Myocyte (in vitro differentiated cells): ENCODE results near the gene TEC. TPM values are rescaled to one million over a fixed set of nuclear protein-coding genes. Genes with fewer than 3 reads are reported as not detected.
"Not testable (repeated sequence)": the region's sequence is repeated elsewhere in the genome, so short reads cannot be mapped to it uniquely, and the experiment has no call there.

Experiments
- DNase-seq: peaks from one replicate; pipeline ENCODE4 v3.0.0-alpha.2; 2012; ENCODE audit warnings: low read depth
- total RNA-seq: library from RNA; depleted of rRNA; stranded (reverse); fragments of >200 nt; gene quantifications from 2 replicates; pipeline ENCODE4 v1.2.3, GENCODE V29; 2014

The TEC gene
- total RNA-seq, 1 donor from 2014 or later: 3.0 TPM

DNA sequence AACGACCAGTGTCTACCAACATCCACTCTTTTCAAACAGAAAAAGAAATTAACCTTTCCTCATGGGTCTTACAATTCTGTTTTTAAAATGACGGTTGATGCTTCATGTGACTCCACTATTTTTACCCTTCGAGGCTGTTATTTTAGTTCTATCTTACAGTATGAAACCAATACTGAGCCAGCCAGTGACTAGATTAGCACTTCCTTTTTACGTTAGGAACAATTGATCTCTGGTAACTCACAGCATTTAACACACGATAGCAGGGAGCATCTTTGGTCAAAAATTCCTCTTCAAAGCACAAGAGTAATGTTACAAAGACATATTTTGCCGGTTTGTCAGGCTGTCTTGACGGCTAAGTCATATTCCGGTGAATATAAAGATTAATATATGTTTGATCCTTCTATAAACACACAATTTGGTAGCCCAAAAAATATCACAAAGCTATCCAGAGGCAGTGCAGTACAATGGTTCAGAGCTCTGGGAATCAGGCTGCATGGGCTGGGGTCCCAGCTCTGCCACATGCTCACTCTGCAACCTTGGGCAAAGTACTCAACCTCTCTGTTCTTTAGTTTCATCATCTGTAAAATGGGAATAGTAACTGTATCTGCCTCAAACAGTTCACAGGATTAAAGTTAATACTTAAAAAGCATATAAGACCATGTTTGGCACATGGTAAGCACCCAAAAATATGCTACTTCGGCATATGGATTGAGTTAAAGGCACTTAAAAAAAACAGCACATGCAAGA lies 72.7 kb downstream of the TEC start:
- DNase-seq: no peak

DNA sequence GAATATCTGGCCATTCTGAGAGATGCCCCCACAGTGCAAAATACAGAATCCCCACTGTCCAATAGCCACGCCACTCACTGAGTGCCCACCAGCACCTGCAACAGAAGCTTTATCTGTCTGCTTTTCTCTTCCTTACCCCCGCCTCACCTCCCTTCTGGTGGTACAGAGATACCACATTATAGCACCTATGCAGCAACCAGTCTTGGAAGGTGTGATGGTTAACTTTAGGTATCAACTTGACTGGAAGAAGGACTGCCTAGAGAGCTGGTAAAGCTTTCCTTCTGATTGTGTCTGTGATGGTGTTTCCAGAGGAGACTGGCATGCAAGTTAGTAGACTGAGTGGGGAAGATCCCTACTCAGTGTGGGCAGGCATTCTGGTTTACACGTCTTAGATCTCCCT lies 73.8 kb downstream of the TEC start:
- DNase-seq: no peak

DNA sequence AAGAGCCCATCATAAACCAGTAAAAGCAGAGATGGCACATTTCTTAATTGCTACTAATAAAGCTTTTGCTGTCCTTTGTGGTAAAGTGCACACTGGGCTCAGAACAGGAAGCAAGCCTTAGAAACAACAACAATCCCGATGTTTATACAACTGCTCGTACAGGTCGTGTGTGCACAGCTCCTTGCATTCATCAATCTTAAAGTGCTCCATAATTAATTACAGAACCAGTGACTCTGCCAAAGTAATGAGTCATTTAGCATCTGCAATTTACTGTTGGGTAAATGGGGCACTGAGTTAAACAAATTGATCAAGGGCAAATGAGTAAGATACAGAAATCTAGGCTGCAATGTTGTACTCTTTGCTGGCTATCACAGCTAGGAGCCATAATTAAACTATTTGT lies 74.3 kb downstream of the TEC start:
- DNase-seq: peak; percentile 13

DNA sequence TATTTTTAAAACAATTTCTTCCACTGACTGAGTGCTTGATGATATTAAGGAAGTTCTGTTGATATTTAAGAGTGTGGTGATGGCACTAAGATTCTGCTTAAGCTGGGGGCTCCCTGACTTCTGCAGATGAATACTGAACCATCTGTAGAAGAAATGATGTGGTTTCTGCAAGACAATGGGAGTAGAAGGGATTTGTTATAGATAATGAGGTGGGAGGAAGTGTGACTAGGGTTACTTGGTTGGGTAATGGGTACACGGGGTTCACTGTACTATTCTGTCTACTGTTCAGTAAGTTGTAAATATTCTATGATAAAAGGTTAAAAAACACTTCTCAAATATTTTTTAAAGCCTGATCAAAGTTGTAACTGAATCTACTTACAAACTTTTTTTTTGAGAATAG lies 74.7 kb downstream of the TEC start:
- DNase-seq: no peak

DNA sequence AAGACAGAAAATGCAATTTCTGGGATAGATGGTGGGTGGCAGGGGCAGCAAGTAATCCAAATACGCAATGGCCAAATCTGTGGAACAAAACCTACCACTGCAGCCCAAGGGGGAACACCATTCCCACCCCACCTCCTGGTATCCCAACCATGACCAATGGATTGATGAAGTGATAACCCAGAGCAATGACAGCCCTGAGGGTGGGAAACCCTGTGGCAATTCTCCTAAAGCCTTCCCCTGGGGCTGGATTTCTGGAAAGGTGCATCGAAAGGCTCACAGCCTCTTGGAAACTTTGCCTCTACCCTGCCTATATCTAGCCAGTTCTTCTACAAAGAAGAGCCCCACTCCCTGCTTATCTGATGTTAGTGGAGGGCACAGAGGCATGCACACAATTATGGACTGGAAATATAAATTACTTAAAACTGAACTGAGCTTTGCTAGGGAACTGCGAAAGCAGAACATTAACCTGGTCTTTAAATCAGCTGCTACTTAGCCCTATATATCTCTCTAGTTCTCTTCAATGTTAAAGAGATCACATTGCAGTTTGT lies 75.6 kb downstream of the TEC start:
- no peak for DNase-seq

DNA sequence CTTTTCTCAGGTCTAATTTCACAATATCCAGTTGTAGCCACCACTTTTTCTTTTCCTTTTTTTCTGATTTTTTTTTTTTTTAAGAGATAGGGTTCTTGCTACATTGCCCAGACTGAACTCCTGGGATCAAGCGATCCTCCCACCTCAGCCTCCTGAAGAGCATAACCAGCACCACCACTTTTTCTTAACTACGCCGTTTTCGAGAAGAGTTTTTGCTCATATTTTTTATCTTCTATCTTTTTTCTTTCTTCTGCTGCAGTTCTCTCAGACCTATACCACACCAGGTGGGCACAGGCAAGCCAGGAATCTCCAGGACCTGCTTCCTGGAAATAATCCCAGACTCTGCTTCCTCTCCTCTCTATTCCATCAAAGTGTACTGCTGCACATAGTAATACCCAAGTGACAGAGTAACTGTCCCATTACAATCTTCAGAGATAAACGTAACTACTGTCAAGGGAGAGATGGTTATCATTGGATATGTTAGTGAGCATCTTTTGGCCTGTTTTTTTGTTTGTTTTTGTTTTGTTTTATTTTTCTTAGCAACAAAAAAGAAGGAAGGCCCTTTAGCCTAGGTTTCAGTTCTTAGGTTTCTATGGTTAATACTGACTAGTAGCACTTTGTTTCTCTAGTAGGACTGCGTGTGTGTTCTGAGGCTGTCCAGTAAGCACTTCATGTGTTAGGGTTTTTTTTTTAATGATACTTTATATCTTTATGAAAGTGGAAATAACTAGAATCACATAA lies 76.4 kb downstream of the TEC start:
- DNase-seq: no peak

DNA sequence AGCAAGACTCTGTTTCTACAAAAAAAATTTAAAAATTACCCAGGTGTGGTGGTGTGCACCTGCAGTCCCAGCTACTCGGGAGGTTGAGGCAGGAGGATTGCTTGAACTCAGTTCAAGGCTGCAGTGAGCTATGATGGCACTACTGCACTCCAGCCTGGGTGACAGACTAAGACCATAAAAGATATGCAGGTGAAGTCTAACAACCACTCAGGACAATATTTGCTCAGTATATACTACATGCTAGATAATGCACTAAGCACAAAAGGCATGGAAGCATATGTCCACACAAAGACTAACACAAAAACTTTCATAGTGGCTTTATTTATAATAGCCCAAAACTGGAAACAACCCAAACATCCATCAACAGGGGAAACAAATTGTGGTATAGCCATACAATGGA lies 77.9 kb downstream of the TEC start:
- no peak for DNase-seq

DNA sequence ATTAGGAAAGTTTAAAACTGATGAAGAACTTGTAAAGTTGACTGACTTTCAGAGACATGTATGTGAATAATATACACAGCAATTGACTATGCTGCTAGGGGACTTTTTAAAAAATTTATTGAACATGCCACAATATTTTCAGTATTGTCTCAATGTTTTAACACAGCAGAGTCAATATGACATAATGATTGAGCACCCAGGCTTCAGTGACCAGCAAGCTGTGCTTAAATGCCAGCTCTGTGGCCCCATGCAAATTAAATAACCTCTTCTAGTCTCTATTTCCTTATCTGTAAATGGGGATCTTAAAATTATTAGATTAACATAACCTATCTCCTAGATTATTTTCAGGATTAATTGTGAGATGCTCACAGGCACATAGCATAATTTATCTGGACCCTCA lies 78.8 kb downstream of the TEC start:
- no peak for DNase-seq

DNA sequence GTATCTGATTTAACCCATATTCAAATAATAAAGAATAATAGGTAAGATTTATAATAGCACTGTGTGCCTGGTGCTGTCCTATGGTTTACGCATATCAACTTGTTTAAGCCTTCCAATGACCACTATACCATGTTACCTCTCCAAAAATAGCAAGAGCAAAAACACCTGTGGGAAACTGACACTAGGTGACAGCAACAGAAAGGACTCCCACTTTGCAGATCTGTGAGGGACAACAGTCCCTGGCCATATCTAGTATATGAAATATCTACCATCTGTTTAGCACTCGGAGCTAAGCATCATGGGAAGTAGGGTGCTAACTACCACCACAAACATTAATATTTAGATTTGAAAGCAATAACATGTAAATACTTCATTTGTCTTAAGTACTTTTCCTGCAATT lies 79.9 kb downstream of the TEC start:
- DNase-seq: no peak

DNA sequence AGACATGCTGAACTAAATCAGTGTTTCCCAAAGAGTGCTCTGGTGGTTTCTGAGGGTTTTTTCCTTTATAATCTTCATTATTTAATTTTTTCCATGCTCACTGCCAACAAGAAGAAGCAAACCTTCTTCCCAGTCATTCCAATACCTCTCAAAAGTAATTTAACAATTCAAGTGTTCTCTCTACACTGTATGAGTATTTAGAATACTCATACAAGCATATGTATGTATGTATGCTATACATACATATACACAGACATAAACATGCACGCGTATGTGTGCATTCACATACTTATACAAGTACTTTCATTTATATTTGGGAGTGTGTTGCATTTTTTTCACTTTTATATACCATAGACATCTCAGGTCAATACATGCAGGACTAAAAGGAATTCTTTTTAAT lies 81.2 kb downstream of the TEC start:
- no peak for DNase-seq

DNA sequence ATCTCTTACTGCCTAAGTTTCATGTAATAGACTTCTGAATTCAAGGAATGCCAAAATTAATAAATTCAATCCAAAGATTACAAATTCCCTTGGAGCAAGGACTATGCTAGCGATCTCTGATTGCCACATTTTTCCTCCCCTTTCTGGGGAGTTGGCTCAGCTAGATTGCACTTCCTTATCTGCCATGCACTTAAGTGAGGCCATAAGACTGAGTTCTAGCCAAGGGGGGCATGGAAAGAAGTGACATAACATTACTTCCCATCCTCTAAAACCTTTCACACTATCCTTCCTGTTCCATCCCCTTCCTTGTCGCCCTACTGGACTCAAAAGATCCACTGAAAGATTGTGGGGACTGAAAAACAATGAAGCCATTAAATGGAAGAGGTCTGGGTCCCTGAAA lies 81.8 kb downstream of the TEC start:
- no peak for DNase-seq

DNA sequence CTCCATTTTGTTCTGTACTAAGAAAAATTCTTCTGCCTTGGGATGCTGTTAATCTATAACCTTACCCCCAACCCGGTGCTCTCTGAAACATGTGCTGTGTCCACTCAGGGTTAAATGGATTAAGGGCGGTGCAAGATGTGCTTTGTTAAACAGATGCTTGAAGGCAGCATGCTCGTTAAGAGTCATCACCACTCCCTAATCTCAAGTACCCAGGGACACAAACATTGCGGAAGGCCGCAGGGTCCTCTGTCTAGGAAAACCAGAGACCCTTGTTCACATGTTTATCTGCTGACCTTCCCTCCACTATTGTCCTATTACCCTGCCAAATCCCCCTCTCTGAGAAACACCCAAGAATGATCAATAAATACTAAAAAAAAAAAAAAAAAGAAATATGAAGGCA lies 82.6 kb downstream of the TEC start:
- DNase-seq: not testable (repeated sequence)

DNA sequence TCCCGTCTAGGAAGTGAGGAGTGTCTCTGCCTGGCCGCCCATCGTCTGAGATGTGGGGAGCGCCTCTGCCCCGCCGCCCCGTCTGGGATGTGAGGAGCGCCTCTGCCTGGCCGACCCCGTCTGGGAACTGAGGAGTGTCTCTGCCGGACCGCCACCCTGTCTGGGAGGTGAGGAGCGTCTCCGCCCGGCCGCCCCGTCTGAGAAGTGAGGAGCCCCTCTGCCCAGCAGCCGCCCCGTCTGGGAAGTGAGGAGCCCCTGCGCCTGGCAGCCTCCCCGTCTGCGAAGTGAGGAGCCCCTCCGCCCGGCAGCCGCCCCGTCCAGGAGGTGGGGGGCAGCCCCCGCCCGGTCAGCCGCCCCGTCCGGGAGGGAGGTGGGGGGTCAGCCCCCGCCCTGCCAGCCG lies 83.2 kb downstream of the TEC start:
- not testable (repeated sequence) for DNase-seq

DNA sequence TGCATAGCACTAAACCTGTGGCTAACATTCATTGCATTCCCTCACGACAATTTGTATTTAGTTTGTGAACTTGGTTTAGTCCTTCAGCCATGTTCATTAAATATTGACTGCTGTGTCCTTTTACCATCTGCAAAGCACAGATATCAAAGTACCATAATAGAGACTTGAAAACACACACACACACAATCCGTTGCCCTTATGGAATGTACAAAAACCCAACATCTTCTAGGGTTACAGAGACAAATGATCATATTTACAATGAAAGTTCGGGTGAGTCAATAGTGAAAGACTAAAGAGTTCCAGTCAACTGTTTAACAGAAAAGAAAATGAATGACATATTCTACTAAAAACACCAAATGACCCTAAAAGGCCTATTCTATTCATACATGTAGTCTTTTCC lies 84.8 kb downstream of the TEC start:
- peak; percentile 22 for DNase-seq

DNA sequence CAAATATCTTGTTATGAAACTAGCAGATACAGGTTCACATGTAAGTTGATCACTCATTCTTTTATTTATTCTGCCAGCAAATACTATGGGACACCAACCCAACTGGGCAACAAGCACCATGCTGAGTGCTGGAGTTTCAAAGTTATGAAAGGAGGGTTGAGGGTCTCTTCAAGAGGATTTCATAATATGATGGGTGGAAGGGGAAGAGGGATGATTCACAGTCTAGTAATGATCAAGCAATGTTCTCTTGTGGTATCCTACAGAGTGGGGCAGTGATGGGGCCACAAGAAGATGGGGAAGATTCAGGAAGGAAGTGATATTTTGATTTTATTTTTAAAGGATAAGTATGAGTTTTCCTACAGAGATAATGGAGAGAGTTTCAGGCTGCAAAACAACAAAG lies 89.4 kb downstream of the TEC start:
- DNase-seq: no peak

DNA sequence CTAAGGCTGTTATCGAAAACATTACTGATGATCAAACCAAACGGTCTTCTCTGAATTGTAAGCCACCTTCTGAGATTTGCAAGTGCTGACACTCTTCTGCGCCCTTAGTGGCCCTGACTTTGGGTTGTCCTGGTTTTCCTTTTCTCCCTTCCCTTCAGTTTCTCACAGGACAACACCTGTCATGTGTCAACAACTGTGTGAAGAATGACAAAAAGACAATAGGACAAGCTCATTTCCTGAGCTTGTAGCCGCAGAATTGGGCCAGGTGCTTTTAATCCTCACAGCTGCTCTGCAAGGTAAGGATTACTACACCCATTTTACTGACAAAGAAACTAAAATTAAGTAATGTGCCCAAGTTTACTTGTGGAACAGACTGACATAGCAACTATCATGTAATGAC lies 90.7 kb downstream of the TEC start:
- peak; percentile 33 for DNase-seq

DNA sequence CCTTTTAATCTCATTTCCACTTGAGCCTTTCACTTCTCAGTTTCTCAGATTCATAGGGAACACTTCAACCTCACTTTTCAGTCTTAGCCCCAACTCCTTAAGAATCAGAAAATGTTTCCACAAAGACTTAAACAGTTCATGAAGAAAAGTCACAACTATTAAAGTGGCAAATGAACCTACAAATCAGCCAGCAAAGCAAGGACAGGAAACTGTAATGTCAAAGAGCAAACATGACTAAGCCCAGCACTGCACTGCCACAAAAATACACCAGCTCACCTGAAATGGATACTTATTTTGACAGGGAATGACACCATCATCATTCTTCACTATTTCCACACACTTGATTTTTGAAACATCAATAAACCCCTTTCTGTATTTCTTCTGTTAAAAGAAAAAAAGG lies 93.8 kb downstream of the TEC start:
- no peak for DNase-seq

DNA sequence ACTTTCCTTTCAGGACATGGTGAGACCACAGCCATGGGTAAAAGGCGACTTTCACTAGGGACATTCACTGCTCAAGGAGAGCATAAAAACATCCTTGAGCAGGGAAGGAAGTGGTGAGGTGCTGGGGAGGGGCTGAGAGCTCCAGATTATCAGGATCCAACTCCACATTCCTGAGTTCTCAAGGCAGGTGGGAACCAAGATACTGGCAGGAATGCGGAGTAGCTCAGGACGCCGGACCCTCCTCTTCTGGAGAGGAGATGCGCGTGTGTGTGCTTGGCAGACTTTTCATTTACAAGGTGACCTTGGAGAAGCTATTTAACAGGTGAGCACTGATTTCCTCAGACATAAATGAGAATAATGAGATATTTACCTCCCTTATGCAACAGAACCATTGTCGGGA lies 94.3 kb downstream of the TEC start:
- DNase-seq: no peak

DNA sequence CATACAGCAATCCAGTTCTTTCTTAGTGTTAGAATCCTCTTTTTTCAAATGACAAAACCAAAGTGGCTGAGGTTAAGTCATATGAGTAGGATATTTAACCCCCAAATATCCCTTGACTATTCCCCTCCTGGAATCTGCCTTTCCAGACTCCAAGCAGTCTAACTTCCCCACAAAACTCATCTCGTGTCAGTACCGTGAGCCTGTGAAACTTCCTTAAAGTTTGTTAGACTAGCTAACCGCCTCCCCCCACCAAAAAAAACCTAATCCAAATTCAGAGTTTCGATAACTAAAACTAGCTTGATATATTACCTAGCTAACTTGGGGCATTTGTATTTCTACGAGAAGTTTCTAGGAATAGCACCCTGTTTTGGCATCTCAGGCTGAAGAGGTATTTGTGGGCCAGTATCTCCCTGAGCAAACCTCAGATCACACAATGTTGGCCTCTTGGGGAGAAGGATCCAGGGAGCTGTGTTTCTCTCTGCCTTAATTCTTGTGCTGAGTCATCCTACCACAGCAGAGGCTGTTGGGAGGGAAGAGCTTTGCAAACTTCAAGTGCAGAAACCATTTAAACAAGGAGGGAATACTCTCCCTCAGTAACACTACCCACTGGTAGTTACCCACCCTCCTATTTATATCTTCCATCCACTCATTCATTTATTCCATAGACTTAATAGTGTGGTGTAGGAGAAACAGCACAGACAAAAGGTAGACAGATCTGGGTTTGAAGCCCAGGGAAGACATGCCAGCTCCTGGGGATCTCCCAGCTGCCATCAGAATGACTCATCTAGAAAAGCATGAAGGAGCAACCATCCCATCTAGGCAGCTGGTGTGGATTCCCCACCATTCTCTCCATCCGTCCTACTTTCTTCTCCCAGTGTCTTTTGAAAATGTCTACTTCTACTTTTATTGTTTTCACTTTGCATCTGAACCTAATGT lies 96.3 kb downstream of the TEC start:
- DNase-seq: peak; percentile 94

DNA sequence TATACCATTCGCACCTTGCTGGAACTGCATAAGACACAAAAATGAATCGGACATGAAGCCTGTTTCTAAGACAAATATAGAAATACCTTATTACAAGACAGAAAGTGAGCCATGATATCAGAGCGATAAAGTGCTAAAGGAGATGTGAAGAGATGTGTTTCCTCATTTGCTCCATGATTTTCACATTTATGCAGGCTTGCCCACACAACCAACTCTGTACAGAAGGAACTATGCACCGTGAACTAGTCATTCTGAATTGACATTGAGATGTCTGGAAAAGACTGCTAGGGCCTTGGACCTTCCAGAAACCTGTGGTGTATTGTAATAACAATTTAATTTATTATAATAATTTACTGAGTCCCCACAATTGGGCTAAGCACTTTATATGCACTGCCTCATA lies 97.0 kb downstream of the TEC start:
- DNase-seq: no peak

DNA sequence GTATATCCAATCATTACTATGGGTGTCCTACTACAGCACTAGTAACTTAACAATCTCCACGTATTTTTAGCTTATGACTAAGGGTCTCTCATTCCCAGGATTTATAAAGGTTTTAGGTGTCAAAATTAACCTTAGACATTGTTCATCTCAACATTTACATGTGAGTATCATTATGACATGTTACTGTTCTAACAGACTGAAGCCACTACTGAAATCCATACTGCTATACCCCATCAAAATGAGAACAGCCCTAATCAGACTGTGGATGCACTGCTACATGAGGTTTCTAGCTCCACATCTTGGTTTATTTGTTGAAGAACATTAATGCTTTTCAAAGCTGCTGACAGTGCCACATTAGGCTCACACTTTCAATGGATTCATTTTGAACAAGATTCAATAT lies 100.0 kb downstream of the TEC start:
- DNase-seq: no peak
